H1 (cell line): ENCODE results near the gene S100P. TPM values are rescaled to one million over a fixed set of nuclear protein-coding genes. Genes with fewer than 3 reads are reported as not detected.

Source experiments
- CTCF ChIA-PET: fragments of 300-600 bp; sonication (Branson Sonifier 250); formaldehyde crosslinking; loops from one replicate; lab custom pipeline; 2021; ENCODE audit not compliant: partially characterized antibody; lab: Charles Lee
- POLR2A ChIA-PET: fragments of 300-600 bp; sonication (Branson Sonifier 250); formaldehyde crosslinking; loops from one replicate; lab custom pipeline; 2021; ENCODE audit warnings: inconsistent platforms; ENCODE audit not compliant: partially characterized antibody; lab: Charles Lee
- DNase-seq, 2 experiments: peaks; one replicate each; pipeline versions ENCODE4 v3.0.0 to v3.0.0-alpha.2; 2010 to 2022; ENCODE audit warnings: low spot score in 2 of 2, low read depth in 1 of 2, mixed read lengths in 1 of 2
- FAIRE-seq: peaks from 2 replicates; lab custom pipeline; 2011; peaks lifted over from hg19 to GRCh38; lab: Jason Lieb, UNC
- H2AFZ ChIP-seq: 2 replicates; pipeline ENCODE4 v1.8.1; 2012; ENCODE audit warnings: low read length, inconsistent platforms
- H2AK5ac ChIP-seq: 2 replicates; pipeline ENCODE4 v1.6.1; 2013; ENCODE audit warnings: low read depth, low read length
- H2BK120ac ChIP-seq: replicated peaks from 2 replicates; pipeline ENCODE3; 2013; ENCODE audit warnings: low read depth, low read length, inconsistent platforms
- H2BK12ac ChIP-seq: 2 replicates; pipeline ENCODE4 v1.6.1; 2013; ENCODE audit warnings: low read depth, low read length
- H2BK15ac ChIP-seq: 2 replicates; pipeline ENCODE4 v1.6.1; 2013; ENCODE audit warnings: low read length
- H2BK20ac ChIP-seq: 2 replicates; pipeline ENCODE4 v1.6.1; 2013; ENCODE audit warnings: low read length
- H2BK5ac ChIP-seq: 2 replicates; pipeline ENCODE4 v1.6.1; 2013; ENCODE audit warnings: low read depth, low read length
- H3K14ac ChIP-seq: 2 replicates; pipeline ENCODE4 v1.6.1; 2013; ENCODE audit warnings: inconsistent platforms; ENCODE audit not compliant: insufficient read length
- H3K18ac ChIP-seq: 2 replicates; pipeline ENCODE4 v1.6.1; 2013; ENCODE audit warnings: low read length; ENCODE audit errors: extremely low read depth
- H3K23ac ChIP-seq: 2 replicates; pipeline ENCODE4 v1.6.1; 2013; ENCODE audit warnings: inconsistent platforms; ENCODE audit not compliant: insufficient read length
- H3K23me2 ChIP-seq: 2 replicates; pipeline ENCODE4 v1.6.1; 2013; ENCODE audit warnings: low read depth, low read length
- H3K27ac ChIP-seq: 2 replicates; pipeline ENCODE4 v1.6.1; 2011; ENCODE audit warnings: low read depth, low read length, inconsistent platforms
- H3K27me3 ChIP-seq, 4 experiments: replicated peaks in 1 of 4; 1 replicate in 1 of 4; 2 replicates in 3 of 4; pipeline versions ENCODE4 v1.6.1 to v1.8.1; 2011 to 2013; ENCODE audit warnings: low read length in 3 of 4, mild to moderate bottlenecking in 3 of 4, inconsistent platforms in 2 of 4, mixed read lengths in 2 of 4, moderate library complexity in 1 of 4; ENCODE audit not compliant: control insufficient read depth in 3 of 4, insufficient read depth in 3 of 4; ENCODE audit errors: extremely low read depth in 1 of 4
- H3K36me3 ChIP-seq, 4 experiments: 2 replicates each; pipeline versions ENCODE4 v1.6.1 to v1.8.1; 2011 to 2013; ENCODE audit warnings: mild to moderate bottlenecking in 4 of 4, low read length in 3 of 4, moderate library complexity in 2 of 4, control low read depth in 1 of 4, inconsistent platforms in 1 of 4; ENCODE audit not compliant: insufficient read depth in 4 of 4, control insufficient read depth in 2 of 4
- H3K4ac ChIP-seq: replicated peaks from 2 replicates; pipeline ENCODE3; 2013; ENCODE audit warnings: low read length, low read depth, mixed read lengths, inconsistent platforms; ENCODE audit not compliant: insufficient read length
- H3K4me1 ChIP-seq, 4 experiments: replicated peaks in 1 of 4; 1 replicate in 1 of 4; 2 replicates in 3 of 4; pipeline versions ENCODE4 v1.6.1 to v1.8.1; 2011 to 2013; ENCODE audit warnings: low read length in 3 of 4, inconsistent platforms in 2 of 4, mixed read lengths in 1 of 4; ENCODE audit not compliant: insufficient read depth in 4 of 4, control insufficient read depth in 3 of 4
- H3K4me2 ChIP-seq, 2 experiments: 2 replicates each; pipeline versions ENCODE4 v1.6.1 to v1.8.1; 2011 to 2013; ENCODE audit warnings: low read depth in 2 of 2, low read length in 2 of 2, control low read depth in 1 of 2, inconsistent platforms in 1 of 2, mild to moderate bottlenecking in 1 of 2; ENCODE audit not compliant: insufficient read depth in 1 of 2
- H3K4me3 ChIP-seq, 4 experiments: fragments of 200-600, 300-600 bp in 1 of 4; sonication (generic), shearing (Covaris generic), sonication (Bioruptor Twin) in 1 of 4; 2 replicates each; pipeline versions ENCODE4 v1.5.1 to v1.8.1; 2011 to 2016; ENCODE audit warnings: low read length in 4 of 4, low read depth in 3 of 4, control low read depth in 2 of 4, inconsistent platforms in 2 of 4, mild to moderate bottlenecking in 2 of 4, mixed read lengths in 1 of 4, moderate library complexity in 1 of 4; ENCODE audit not compliant: insufficient read depth in 2 of 4; ENCODE audit errors: extremely low read depth in 1 of 4
- H3K56ac ChIP-seq: replicated peaks from 2 replicates; pipeline ENCODE3; 2013; ENCODE audit warnings: low read depth, mild to moderate bottlenecking, mixed read lengths, low read length, inconsistent platforms; ENCODE audit not compliant: insufficient read length
- H3K79me1 ChIP-seq: 2 replicates; pipeline ENCODE4 v1.6.1; 2013; ENCODE audit warnings: low read depth, low read length, control low read depth
- H3K79me2 ChIP-seq, 2 experiments: 2 replicates each; pipeline versions ENCODE4 v1.6.1 to v1.8.1; 2012 to 2013; ENCODE audit warnings: low read length in 2 of 2, mild to moderate bottlenecking in 2 of 2, inconsistent platforms in 1 of 2; ENCODE audit not compliant: insufficient read depth in 2 of 2, control insufficient read depth in 1 of 2
- H3K9ac ChIP-seq, 4 experiments: replicated peaks in 1 of 4; 1 replicate in 1 of 4; 2 replicates in 3 of 4; pipeline versions ENCODE4 v1.6.1 to v1.8.1; 2011 to 2013; ENCODE audit warnings: low read depth in 3 of 4, low read length in 3 of 4, control low read depth in 2 of 4, mild to moderate bottlenecking in 2 of 4, moderate library complexity in 2 of 4, inconsistent platforms in 1 of 4; ENCODE audit errors: extremely low read depth in 1 of 4
- H3K9me3 ChIP-seq, 2 experiments: 2 replicates each; pipeline versions ENCODE4 v1.6.1 to v1.8.1; 2012 to 2013; ENCODE audit warnings: mild to moderate bottlenecking in 2 of 2, moderate library complexity in 2 of 2, control low read depth in 1 of 2, inconsistent platforms in 1 of 2, low read depth in 1 of 2, low read length in 1 of 2, mixed read lengths in 1 of 2; ENCODE audit not compliant: insufficient read depth in 2 of 2
- H4K20me1 ChIP-seq, 2 experiments: replicated peaks in 1 of 2; 2 replicates each; pipeline versions ENCODE3 to v1.8.1; 2011 to 2013; ENCODE audit warnings: inconsistent platforms in 2 of 2, low read length in 2 of 2, mild to moderate bottlenecking in 1 of 2; ENCODE audit not compliant: insufficient read depth in 2 of 2, control insufficient read depth in 1 of 2
- H4K5ac ChIP-seq: 2 replicates; pipeline ENCODE4 v1.6.1; 2013; ENCODE audit warnings: low read length, low read depth, mixed read lengths, inconsistent platforms; ENCODE audit not compliant: insufficient read length
- H4K8ac ChIP-seq: 2 replicates; pipeline ENCODE4 v1.8.0; 2013; ENCODE audit warnings: mild to moderate bottlenecking, moderate library complexity, low read length, inconsistent platforms; ENCODE audit not compliant: insufficient read depth; ENCODE audit errors: extremely low read depth
- H4K91ac ChIP-seq: replicated peaks from 2 replicates; pipeline ENCODE3; 2013; ENCODE audit warnings: low read length, mixed read lengths, inconsistent platforms; ENCODE audit not compliant: insufficient read length
- ATF3 ChIP-seq: IDR thresholded peaks from 2 replicates; pipeline ENCODE4 v1.6.1; 2011; ENCODE audit warnings: low read depth, mild to moderate bottlenecking, low read length; ENCODE audit not compliant: insufficient read depth
- CHD1 ChIP-seq: IDR thresholded peaks from 2 replicates; pipeline ENCODE4 v1.6.1; 2012; ENCODE audit warnings: low read depth, low read length, improper control_type of control experiment
- CTBP2 ChIP-seq: IDR thresholded peaks from 2 replicates; pipeline ENCODE4 v1.7.0; 2011; ENCODE audit warnings: borderline replicate concordance, mild to moderate bottlenecking, moderate library complexity, mixed read lengths, low read length; ENCODE audit not compliant: insufficient read depth, insufficient read length
- EP300 ChIP-seq, 2 experiments: IDR thresholded peaks; 1 replicate in 1 of 2; 2 replicates in 1 of 2; pipeline ENCODE4 v1.6.1; 2011 to 2012; ENCODE audit warnings: low read depth in 2 of 2, low read length in 2 of 2, mild to moderate bottlenecking in 2 of 2, borderline replicate concordance in 1 of 2, inconsistent platforms in 1 of 2, moderate library complexity in 1 of 2
- HDAC2 ChIP-seq, 2 experiments: fragments of 300-600 bp in 1 of 2; sonication (generic) in 1 of 2; IDR thresholded peaks; 2 replicates each; pipeline ENCODE4 v1.6.1; 2011 to 2012; ENCODE audit warnings: low read depth in 2 of 2, low read length in 2 of 2, mild to moderate bottlenecking in 2 of 2, moderate library complexity in 2 of 2, borderline replicate concordance in 1 of 2, inconsistent platforms in 1 of 2
- KDM1A ChIP-seq: fragments of 200-600, 300-600 bp; sonication (generic); IDR thresholded peaks from 2 replicates; pipeline ENCODE4 v1.7.1; 2016; ENCODE audit warnings: mild to moderate bottlenecking, low read length, borderline replicate concordance
- NRF1 ChIP-seq: IDR thresholded peaks from 2 replicates; pipeline ENCODE4 v1.6.1; 2011; ENCODE audit warnings: mild to moderate bottlenecking, low read depth, low read length, improper control_type of control experiment
- RBBP5 ChIP-seq: IDR thresholded peaks from 2 replicates; pipeline ENCODE4 v1.7.1; 2012; ENCODE audit warnings: low read depth, mild to moderate bottlenecking, inconsistent platforms, low read length, moderate library complexity, borderline replicate concordance
- SIN3A ChIP-seq, 2 experiments: IDR thresholded peaks in 1 of 2; conservative IDR thresholded peaks in 1 of 2; 2 replicates each; pipeline ENCODE4 v1.6.1; 2011 to 2012; ENCODE audit warnings: low read length in 2 of 2, improper control_type of control experiment in 1 of 2, low read depth in 1 of 2, mild to moderate bottlenecking in 1 of 2
- WGBS, 2 experiments: shearing (Covaris generic) in 1 of 2; methylation state at CpG; one replicate each; pipeline versions ENCODE4 v1.1.6 to v1.1.7; 2013 to 2015; ENCODE audit warnings: low lambda C conversion rate in 2 of 2, mixed read lengths in 2 of 2, inconsistent platforms in 1 of 2, low coverage in 1 of 2, missing lambda C conversion rate in 1 of 2; ENCODE audit not compliant: insufficient replicate concordance in 2 of 2, insufficient coverage in 1 of 2, insufficient read length in 1 of 2; ENCODE audit errors: extremely low coverage in 1 of 2, missing lambda C conversion rate in 1 of 2; 5-methylcytosine and 5-hydroxymethylcytosine counted together
- polyA plus RNA-seq, 7 experiments: library from polyadenylated mRNA; depleted of rRNA in 3 of 7; stranded (reverse) in 5 of 7; unstranded in 2 of 7; fragments of >200 nt in 5 of 7; fragments of 200-250 nt in 2 of 7; gene quantifications; 1 replicate in 5 of 7; 2 replicates in 1 of 7; 4 replicates in 1 of 7; pipeline versions ENCODE4 v1.2.1 to v1.2.3, GENCODE V29; 2011 to 2013; ENCODE audit warnings: missing spikeins in 2 of 7, mixed read lengths in 2 of 7
- total RNA-seq: library from RNA; stranded (reverse); fragmentation: NEBNext Ultra II Directional; extraction: Animal tissue kit (Norgen Biotek cat#: 25700); gene quantifications from 2 replicates; pipeline ENCODE4 v1.2.1, GENCODE V29; 2021
- TF ChIP-seq, protein P1 (sequence below): IDR thresholded peaks from 2 replicates; pipeline ENCODE4 v1.6.1; 2012; ENCODE audit warnings: low read length, inconsistent platforms

The S100P gene
- total and polyA plus RNA-seq, 2 of the 8 experiments (the other 6 are each of a cell fraction or from before 2014, with no cell fraction given) = not detected

GRCh38 chr4:6739920-6740319 is 46.2 kb downstream of the S100P start:
- H3K9me3 ChIP-seq = peaks cover 0 to 3% of the 10 kb centered on the region in 2 experiments; a peak in 1 of 4 replicates
- no peak overlapping the region for H4K8ac ChIP-seq
- no peak overlapping the region for H4K91ac ChIP-seq
- no peak overlapping the region for H3K27ac ChIP-seq
- H3K4me2 ChIP-seq = no peak overlapping the region
- no peak overlapping the region for H2BK120ac ChIP-seq
- no peak overlapping the region for H3K4ac ChIP-seq
- no peak overlapping the region for H2AK5ac ChIP-seq
- WGBS, 2 experiments = 91% methylated on average over 4 of the region's 4 CpGs; no CpG with 5 or more reads in 1 of the 2 experiments
- H3K79me2 ChIP-seq = no peaks in the 10 kb centered on the region
- H4K20me1 ChIP-seq = no peaks in the 10 kb centered on the region
- CTCF ChIA-PET = no interaction called here
- POLR2A ChIA-PET = no interaction called here
- H2BK20ac ChIP-seq = no peak overlapping the region
- no peak overlapping the region for H2BK12ac ChIP-seq
- H3K9ac ChIP-seq = no peak overlapping the region
- H3K4me1 ChIP-seq = no peaks in the 10 kb centered on the region
- no peaks in the 10 kb centered on the region for H3K36me3 ChIP-seq
- H3K79me1 ChIP-seq = no peaks in the 10 kb centered on the region
- no peak overlapping the region for H3K4me3 ChIP-seq
- no peak overlapping the region for H2BK15ac ChIP-seq
- H3K23ac ChIP-seq = no peak overlapping the region
- no peaks in the 10 kb centered on the region for H3K23me2 ChIP-seq
- DNase-seq (no peak), FAIRE-seq (no peak)
- H2BK5ac ChIP-seq = no peak overlapping the region
- no peak overlapping the region for H2AFZ ChIP-seq
- no peak overlapping the region for H4K5ac ChIP-seq
- H3K56ac ChIP-seq = no peak overlapping the region
- no peak overlapping the region for H3K14ac ChIP-seq
- H3K18ac ChIP-seq = no peak overlapping the region
- H3K27me3 ChIP-seq = no peaks in the 10 kb centered on the region
- TF ChIP-seq HDAC2 (IDR thresholded peaks at IDR 0.05; ENCODE audit: borderline replicate concordance in 1 of 2, low read depth in 2 of 2, low read length in 2 of 2) (no peak), SIN3A (conservative IDR thresholded peaks at IDR 0.05 in 1 of 2, IDR thresholded peaks at IDR 0.05 in 1 of 2; ENCODE audit: low read depth in 1 of 2, low read length in 2 of 2) (no peak), RBBP5 (no peak), ATF3 (no peak), NRF1 (no peak), EP300 (IDR thresholded peaks at IDR 0.05; ENCODE audit: borderline replicate concordance in 1 of 2, low read depth in 2 of 2, low read length in 2 of 2) (no peak), CHD1 (no peak), CTBP2 (no peak), KDM1A (no peak)
- TF ChIP-seq, protein P1, sequence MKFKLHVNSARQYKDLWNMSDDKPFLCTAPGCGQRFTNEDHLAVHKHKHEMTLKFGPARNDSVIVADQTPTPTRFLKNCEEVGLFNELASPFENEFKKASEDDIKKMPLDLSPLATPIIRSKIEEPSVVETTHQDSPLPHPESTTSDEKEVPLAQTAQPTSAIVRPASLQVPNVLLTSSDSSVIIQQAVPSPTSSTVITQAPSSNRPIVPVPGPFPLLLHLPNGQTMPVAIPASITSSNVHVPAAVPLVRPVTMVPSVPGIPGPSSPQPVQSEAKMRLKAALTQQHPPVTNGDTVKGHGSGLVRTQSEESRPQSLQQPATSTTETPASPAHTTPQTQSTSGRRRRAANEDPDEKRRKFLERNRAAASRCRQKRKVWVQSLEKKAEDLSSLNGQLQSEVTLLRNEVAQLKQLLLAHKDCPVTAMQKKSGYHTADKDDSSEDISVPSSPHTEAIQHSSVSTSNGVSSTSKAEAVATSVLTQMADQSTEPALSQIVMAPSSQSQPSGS = no peak
